Activated CD4-positive, alpha-beta memory T cell treated with anti-CD3 and anti-CD28 coated beads for 36 hours (primary cell): ENCODE measurements around the gene ZSCAN31. TPM values are rescaled to one million over a fixed set of nuclear protein-coding genes. Genes with fewer than 3 reads are reported as not detected.
"Not testable (repeated sequence)": the region's sequence is repeated elsewhere in the genome, so short reads cannot be mapped to it uniquely, and the experiment has no call there.

ENCODE experiments used
- CTCF ChIA-PET: fragments of 350-600 bp; sonication (Branson Sonifier 250); formaldehyde crosslinking; loops from one replicate; lab custom pipeline; 2021; ENCODE audit warnings: antibody characterized with exemption, inconsistent platforms; lab: Charles Lee
- POLR2A ChIA-PET: fragments of 350-600 bp; sonication (Branson Sonifier 250); formaldehyde crosslinking; loops from one replicate; lab custom pipeline; 2021; ENCODE audit warnings: antibody characterized with exemption; lab: Charles Lee
- DNase-seq: peaks from one replicate; pipeline ENCODE4 v3.0.0-alpha.2; 2020
- H3K27ac Mint-ChIP-seq: one replicate; pipeline ENCODE4 v1.8.0; 2021; ENCODE audit warnings: mixed read lengths
- H3K27me3 Mint-ChIP-seq: one replicate; pipeline ENCODE4 v1.8.0; 2021; ENCODE audit warnings: mixed read lengths
- H3K36me3 Mint-ChIP-seq: one replicate; pipeline ENCODE4 v1.8.0; 2021; ENCODE audit warnings: mixed read lengths
- H3K4me1 Mint-ChIP-seq: one replicate; pipeline ENCODE4 v1.8.0; 2021; ENCODE audit warnings: low read depth, mixed read lengths
- H3K4me3 Mint-ChIP-seq: one replicate; pipeline ENCODE4 v1.8.0; 2021; ENCODE audit warnings: mild to moderate bottlenecking, mixed read lengths
- H3K9me3 Mint-ChIP-seq: one replicate; pipeline ENCODE4 v1.8.0; 2021; ENCODE audit warnings: mixed read lengths
- intact Hi-C: fragments of 100-400 bp; cut with micrococcal nuclease; formaldehyde crosslinking; loops from one replicate; pipeline ENCODE4 v1.15.1; 2023
- total RNA-seq, 2 experiments: library from RNA; stranded (reverse); gene quantifications; one replicate each; pipeline ENCODE4 v1.2.3, GENCODE V29; 2021

Gene ZSCAN31
- total RNA-seq, 2 experiments from 2014 or later = 0.77 to 1.6 TPM

DNA sequence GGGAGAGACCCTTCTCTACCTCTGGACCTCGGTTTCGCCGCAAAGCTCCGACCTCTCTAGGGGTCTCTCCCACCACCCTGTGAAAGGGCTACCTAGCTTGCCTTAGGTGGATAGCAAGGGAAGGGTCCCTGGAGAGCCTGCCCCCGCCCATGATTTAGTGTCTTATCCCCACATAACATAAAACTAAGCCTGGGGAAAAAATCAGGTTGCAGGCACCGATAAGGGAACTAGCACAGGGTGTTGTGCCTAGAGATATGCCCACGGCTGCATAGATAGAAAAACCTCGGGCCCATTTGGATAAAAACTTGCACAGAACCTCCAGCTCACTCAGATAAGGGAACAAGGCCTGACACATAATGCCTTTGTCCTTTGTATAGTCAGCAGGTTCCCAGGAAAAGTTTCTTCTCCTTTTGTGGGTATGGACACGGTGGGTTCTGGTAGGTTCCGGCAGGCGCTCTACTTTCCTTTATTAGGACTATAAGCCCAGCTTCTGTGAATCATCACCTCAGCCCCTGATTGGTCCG is 846 bp downstream of the ZSCAN31 start:
- POLR2A ChIA-PET = interaction anchor here (1.0 to 1.5 kb wide), 3 partner anchors 193 to 470 kb away, joined by 3 to 4 read pairs (median 3); partner anchors contain the start of gene ZKSCAN8
- Mint-ChIP-seq H3K4me3 (no peak overlapping the region), H3K27me3 (no peaks in the 10 kb centered on the region), H3K27ac (no peak overlapping the region), H3K4me1 (no peaks in the 10 kb centered on the region), H3K36me3 (peaks cover 5% of the 10 kb centered on the region), H3K9me3 (peaks cover 6% of the 10 kb centered on the region)
- no peak for DNase-seq
- CTCF ChIA-PET = interaction anchor here (2.9 kb wide), 1 partner anchor 21 kb away, joined by 15 read pairs; no protein-coding TSS in a partner anchor
- intact Hi-C loops = loop anchor here (5.0 kb wide), 3 partner anchors 68 to 198 kb away; partner anchors contain the start of gene ZSCAN26

DNA sequence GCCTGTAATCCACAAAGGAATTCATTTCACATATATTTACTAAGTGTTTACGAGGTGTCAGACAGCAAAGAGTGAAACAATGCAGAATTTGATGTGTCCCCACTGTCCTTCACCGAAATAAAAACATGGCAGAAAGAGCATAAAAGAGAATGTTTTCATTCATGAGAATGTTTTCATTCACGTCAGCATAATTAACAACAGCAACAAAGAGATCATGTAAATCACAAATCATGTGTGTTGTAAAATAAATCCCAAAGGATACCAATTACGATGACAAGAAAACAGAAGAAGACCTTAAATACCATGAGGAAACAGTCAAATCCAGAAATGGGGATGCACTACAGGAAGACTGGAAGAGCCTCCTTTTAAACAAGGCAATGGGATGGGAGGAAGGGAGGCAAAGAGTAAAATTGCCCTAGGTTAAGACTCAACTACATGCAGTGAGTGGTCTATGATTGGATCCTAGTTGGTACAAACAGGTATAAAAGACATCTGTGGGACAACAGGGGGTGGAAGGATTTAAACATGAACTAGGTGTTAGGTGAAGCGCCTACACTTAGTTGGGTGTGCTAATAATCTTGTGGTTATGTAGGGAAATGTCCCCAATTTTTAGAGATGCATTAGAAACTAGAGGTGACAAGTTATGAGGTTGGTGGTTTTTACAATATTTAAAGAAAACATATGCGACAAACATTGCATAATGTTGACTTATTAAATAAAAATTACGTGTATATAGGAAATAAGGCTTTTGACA is 1.5 kb downstream of the ZSCAN31 start:
- no peak overlapping the region for H3K27ac Mint-ChIP-seq
- POLR2A ChIA-PET = no interaction called here
- H3K9me3 Mint-ChIP-seq = no peaks in the 10 kb centered on the region
- no peak for DNase-seq
- no peaks in the 10 kb centered on the region for H3K27me3 Mint-ChIP-seq
- no peak overlapping the region for H3K4me3 Mint-ChIP-seq
- intact Hi-C loops = loop anchor here (5.0 kb wide), 3 partner anchors 67 to 197 kb away; partner anchors contain the start of gene ZSCAN26
- H3K4me1 Mint-ChIP-seq = no peaks in the 10 kb centered on the region
- no peaks in the 10 kb centered on the region for H3K36me3 Mint-ChIP-seq
- CTCF ChIA-PET = interaction anchor here (2.9 kb wide), 1 partner anchor 21 kb away, joined by 15 read pairs; no protein-coding TSS in a partner anchor

GRCh38 chr6:28333599-28334018 is 2.3 kb downstream of the ZSCAN31 start:
- ChIA-PET CTCF (no interaction called here), POLR2A (no interaction called here)
- Mint-ChIP-seq H3K9me3 (peaks cover 6% of the 10 kb centered on the region), H3K4me1 (no peaks in the 10 kb centered on the region), H3K27ac (no peak overlapping the region), H3K27me3 (no peaks in the 10 kb centered on the region), H3K36me3 (peaks cover 4% of the 10 kb centered on the region), H3K4me3 (no peak overlapping the region)
- DNase-seq = no peak
- intact Hi-C loops = no loop called here

- CTCF ChIA-PET = no interaction called here
- Mint-ChIP-seq H3K4me1 (no peaks in the 10 kb centered on the region), H3K9me3 (peaks cover 8% of the 10 kb centered on the region), H3K27me3 (no peaks in the 10 kb centered on the region), H3K27ac (no peak overlapping the region), H3K4me3 (no peak overlapping the region), H3K36me3 (peaks cover 4% of the 10 kb centered on the region)
- intact Hi-C loops = no loop called here
- POLR2A ChIA-PET = no interaction called here
- no peak for DNase-seq
Observed at GRCh38 chr6:28333047-28333446, 2.9 kb downstream of the ZSCAN31 start.

- ChIA-PET POLR2A (no interaction called here), CTCF (no interaction called here)
- no peak overlapping the region for H3K27ac Mint-ChIP-seq
- no peaks in the 10 kb centered on the region for H3K27me3 Mint-ChIP-seq
- H3K36me3 Mint-ChIP-seq = peaks cover 24% of the 10 kb centered on the region
- DNase-seq = no peak
- H3K4me1 Mint-ChIP-seq = no peaks in the 10 kb centered on the region
- H3K9me3 Mint-ChIP-seq = peaks cover 32% of the 10 kb centered on the region
- H3K4me3 Mint-ChIP-seq = no peak overlapping the region
- intact Hi-C loops = no loop called here
Observed at GRCh38 chr6:28330041-28330440, 5.9 kb downstream of the ZSCAN31 start.

DNA sequence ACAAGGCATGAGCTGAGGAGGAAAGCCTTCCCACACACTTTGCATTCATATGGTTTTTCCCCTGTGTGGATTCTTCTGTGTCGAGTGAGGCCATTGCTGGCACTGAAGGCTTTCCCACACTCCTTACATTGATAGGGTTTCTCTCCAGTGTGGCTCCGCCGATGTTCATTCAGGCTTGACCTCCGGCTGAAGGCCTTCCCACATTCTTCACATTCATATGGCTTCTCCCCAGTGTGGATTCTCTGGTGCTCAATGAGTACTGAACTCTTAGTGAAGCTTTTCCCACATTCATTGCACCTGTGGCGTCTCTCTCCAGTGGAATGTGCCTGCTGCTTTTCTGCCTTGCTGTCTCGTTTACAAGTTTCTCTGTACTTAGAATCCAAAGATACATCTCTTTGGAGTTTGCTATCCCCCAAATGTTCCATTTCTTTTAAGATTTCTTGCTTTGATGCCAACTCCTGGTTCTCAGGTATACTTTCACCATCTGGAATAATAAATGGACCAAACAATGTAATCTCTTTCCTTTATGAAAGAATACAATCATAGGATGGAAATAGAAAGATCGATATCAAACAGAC is 9.5 kb downstream of the ZSCAN31 start:
- Mint-ChIP-seq H3K4me3 (no peak overlapping the region), H3K4me1 (no peaks in the 10 kb centered on the region), H3K9me3 (peaks cover 38% of the 10 kb centered on the region), H3K36me3 (peaks cover 25% of the 10 kb centered on the region), H3K27ac (no peak overlapping the region), H3K27me3 (no peaks in the 10 kb centered on the region)
- DNase-seq = no peak
- POLR2A ChIA-PET = no interaction called here
- CTCF ChIA-PET = no interaction called here
- intact Hi-C loops = no loop called here

DNA sequence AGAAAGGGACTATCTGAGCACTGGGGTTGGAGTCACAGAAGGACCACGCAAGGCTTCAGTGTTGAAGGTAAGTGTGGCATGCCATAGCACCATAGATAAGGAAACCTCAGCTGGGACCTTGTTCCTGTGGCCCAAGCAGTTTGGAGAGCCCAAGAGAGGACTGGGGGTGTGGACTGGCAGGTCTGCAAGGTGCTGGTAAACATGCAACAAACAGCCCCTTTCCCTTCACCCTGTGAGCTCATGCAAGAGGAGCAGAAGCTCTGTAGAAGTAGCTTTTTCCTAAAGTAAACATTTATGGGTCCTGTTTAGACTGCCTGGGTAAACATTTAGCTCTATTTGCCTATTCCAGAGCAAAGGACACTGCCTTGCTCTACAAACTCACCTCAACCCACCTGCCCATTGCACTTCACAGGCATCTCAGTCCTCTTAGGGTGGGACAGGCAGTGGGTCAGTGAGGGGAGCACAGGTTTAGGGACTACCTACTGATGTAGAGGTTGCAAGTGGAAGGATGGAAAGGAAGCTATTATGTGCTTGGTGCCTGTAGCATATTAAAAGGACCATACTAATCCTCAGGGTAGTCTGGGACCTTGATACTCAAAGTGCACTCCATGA is 12.0 kb downstream of the ZSCAN31 start:
- intact Hi-C loops = no loop called here
- no peak overlapping the region for H3K4me3 Mint-ChIP-seq
- CTCF ChIA-PET = interaction anchor here (1.6 kb wide), 1 partner anchor 32 kb away, joined by 5 read pairs; no protein-coding TSS in a partner anchor
- no peak for DNase-seq
- H3K27ac Mint-ChIP-seq = no peak overlapping the region
- peaks cover 34% of the 10 kb centered on the region for H3K9me3 Mint-ChIP-seq
- H3K27me3 Mint-ChIP-seq = no peaks in the 10 kb centered on the region
- peaks cover 23% of the 10 kb centered on the region for H3K36me3 Mint-ChIP-seq
- POLR2A ChIA-PET = interaction anchor here (0.6 kb wide), 1 partner anchor 60 kb away, joined by 3 read pairs; no protein-coding TSS in a partner anchor
- H3K4me1 Mint-ChIP-seq = no peaks in the 10 kb centered on the region

- Mint-ChIP-seq H3K4me3 (no peak overlapping the region), H3K9me3 (peaks cover 26% of the 10 kb centered on the region), H3K36me3 (peaks cover 18% of the 10 kb centered on the region), H3K27me3 (peaks cover 2% of the 10 kb centered on the region), H3K4me1 (no peaks in the 10 kb centered on the region), H3K27ac (no peak overlapping the region)
- DNase-seq = no peak
- intact Hi-C loops = no loop called here
- ChIA-PET CTCF (no interaction called here), POLR2A (no interaction called here)
Observed at GRCh38 chr6:28322661-28323060, 13.3 kb downstream of the ZSCAN31 start.

DNA sequence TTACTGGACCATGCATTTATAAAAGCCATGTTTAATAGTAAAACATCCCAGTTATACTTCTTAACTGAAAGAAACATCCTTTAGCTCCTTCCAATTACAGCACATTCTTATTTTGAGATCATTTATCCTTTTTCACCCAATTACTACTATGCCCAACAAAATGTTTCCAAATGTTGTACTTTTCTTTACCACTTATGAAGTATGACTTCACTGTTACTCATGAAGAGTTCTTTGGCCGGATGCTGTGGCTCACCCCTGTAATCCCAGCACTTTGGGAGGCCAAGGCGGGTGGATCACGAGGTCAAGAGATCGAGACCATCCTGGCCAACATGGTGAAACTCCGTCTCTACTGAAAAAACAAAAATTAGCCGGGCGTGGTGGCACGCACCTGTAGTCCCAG is 18.1 kb downstream of the ZSCAN31 start:
- H3K27me3 Mint-ChIP-seq, intact Hi-C loops, H3K9me3 Mint-ChIP-seq, H3K36me3 Mint-ChIP-seq, H3K27ac Mint-ChIP-seq, H3K4me1 Mint-ChIP-seq, POLR2A ChIA-PET, H3K4me3 Mint-ChIP-seq, DNase-seq, CTCF ChIA-PET: not testable (repeated sequence)

DNA sequence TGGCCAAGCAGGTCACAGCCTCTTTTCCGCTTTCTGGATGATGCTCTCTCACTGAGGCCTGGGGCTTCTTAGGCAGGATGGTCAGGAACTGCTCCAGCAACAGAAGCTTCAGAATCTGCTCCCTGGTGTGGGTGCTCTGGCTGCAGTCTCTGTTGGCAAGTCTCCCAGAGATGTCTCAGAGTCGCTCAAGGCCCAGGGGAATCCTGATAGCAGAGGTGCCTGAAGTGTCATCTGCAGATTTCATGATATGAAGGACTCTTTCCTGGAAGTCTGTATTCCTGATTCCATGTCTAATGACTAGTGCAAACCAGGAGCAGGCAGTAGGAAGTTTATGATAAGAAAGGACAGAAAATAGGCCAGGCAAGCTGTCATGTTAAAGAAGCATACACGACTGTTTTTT is 20.3 kb downstream of the ZSCAN31 start:
- CTCF ChIA-PET = interaction anchor here (1.0 kb wide), 1 partner anchor 40 kb away, joined by 3 read pairs; no protein-coding TSS in a partner anchor
- no peak overlapping the region for H3K27ac Mint-ChIP-seq
- peaks cover 16% of the 10 kb centered on the region for H3K27me3 Mint-ChIP-seq
- no peak overlapping the region for H3K4me3 Mint-ChIP-seq
- H3K9me3 Mint-ChIP-seq = no peaks in the 10 kb centered on the region
- intact Hi-C loops = no loop called here
- no peaks in the 10 kb centered on the region for H3K4me1 Mint-ChIP-seq
- POLR2A ChIA-PET = no interaction called here
- no peaks in the 10 kb centered on the region for H3K36me3 Mint-ChIP-seq
- no peak for DNase-seq

GRCh38 chr6:28312939-28313338 is 23.0 kb downstream of the ZSCAN31 start:
- CTCF ChIA-PET = no interaction called here
- Mint-ChIP-seq H3K27ac (no peak overlapping the region), H3K36me3 (no peaks in the 10 kb centered on the region), H3K4me3 (no peak overlapping the region), H3K4me1 (no peaks in the 10 kb centered on the region), H3K27me3 (peaks cover 18% of the 10 kb centered on the region), H3K9me3 (no peaks in the 10 kb centered on the region)
- POLR2A ChIA-PET = no interaction called here
- DNase-seq = no peak
- intact Hi-C loops = no loop called here
